CD14-positive monocyte (primary cell): ENCODE data around the gene XPO5. TPM values are rescaled to one million over a fixed set of nuclear protein-coding genes. Genes with fewer than 3 reads are reported as not detected.
A peak's percentile ranks its signal among the peaks of the same experiment; 100 is the strongest.
"Not testable (repeated sequence)": the region's sequence is repeated elsewhere in the genome, so short reads cannot be mapped to it uniquely, and the experiment has no call there.

Source experiments
- DNase-seq, 3 donors: peaks; one replicate each; pipeline ENCODE4 v3.0.0-alpha.2; 2011 to 2022
- H2AFZ ChIP-seq: 2 replicates; pipeline ENCODE4 v1.6.0; 2012; ENCODE audit warnings: mild to moderate bottlenecking, low read depth, low read length, inconsistent platforms; ENCODE audit not compliant: insufficient read depth, poor library complexity, severe bottlenecking
- H3K27ac ChIP-seq, 2 donors: 1 replicate in 1 of 2; 2 replicates in 1 of 2; pipeline ENCODE4 v1.5.1; 2012 to 2013; ENCODE audit warnings: low read length in 2 of 2, control low read depth in 1 of 2, inconsistent platforms in 1 of 2, low read depth in 1 of 2, mild to moderate bottlenecking in 1 of 2
- H3K27me3 ChIP-seq, 2 donors: one replicate each; pipeline versions ENCODE4 v1.6.0 to v1.6.1; 2011 to 2013; ENCODE audit warnings: low read length in 2 of 2; ENCODE audit not compliant: control insufficient read depth in 2 of 2, insufficient read depth in 2 of 2
- H3K36me3 ChIP-seq, 2 donors: replicated peaks in 1 of 2; 1 replicate in 1 of 2; 2 replicates in 1 of 2; pipeline versions ENCODE4 v1.5.1 to v1.6.1; 2012 to 2013; ENCODE audit warnings: low read length in 2 of 2, control low read depth in 1 of 2, inconsistent platforms in 1 of 2, mild to moderate bottlenecking in 1 of 2; ENCODE audit not compliant: insufficient read depth in 2 of 2, control insufficient read depth in 1 of 2
- H3K4me1 ChIP-seq, 2 donors: 1 replicate in 1 of 2; 2 replicates in 1 of 2; pipeline versions ENCODE4 v1.5.1 to v1.6.1; 2012 to 2013; ENCODE audit warnings: low read length in 2 of 2, control low read depth in 1 of 2, inconsistent platforms in 1 of 2, mild to moderate bottlenecking in 1 of 2, moderate library complexity in 1 of 2; ENCODE audit not compliant: insufficient read depth in 2 of 2, control insufficient read depth in 1 of 2
- H3K4me2 ChIP-seq: replicated peaks from 2 replicates; pipeline ENCODE3; 2012; ENCODE audit warnings: low read length, moderate library complexity, mild to moderate bottlenecking; ENCODE audit not compliant: poor library complexity, severe bottlenecking; ENCODE audit errors: extremely low read depth
- H3K4me3 ChIP-seq, 3 experiments: fragments of 200-600 bp in 1 of 3; sonication (generic) in 1 of 3; replicated peaks in 1 of 3; 1 replicate in 2 of 3; 2 replicates in 1 of 3; pipeline ENCODE4 v1.5.1; 2011 to 2013; ENCODE audit warnings: low read length in 3 of 3, mild to moderate bottlenecking in 3 of 3, control low read depth in 2 of 3, low read depth in 2 of 3, inconsistent platforms in 1 of 3, moderate library complexity in 1 of 3
- H3K79me2 ChIP-seq: 2 replicates; pipeline ENCODE4 v1.6.0; 2012; ENCODE audit warnings: mild to moderate bottlenecking, control low read depth, inconsistent platforms, low read length, moderate library complexity; ENCODE audit not compliant: insufficient read depth
- H3K9ac ChIP-seq: 2 replicates; pipeline ENCODE4 v1.6.0; 2017; ENCODE audit warnings: low read length, mild to moderate bottlenecking; ENCODE audit not compliant: insufficient read depth, poor library complexity, severe bottlenecking
- H3K9me3 ChIP-seq, 2 donors: replicated peaks in 1 of 2; 1 replicate in 1 of 2; 2 replicates in 1 of 2; pipeline versions ENCODE4 v1.5.1 to v1.6.1; 2012 to 2013; ENCODE audit warnings: low read length in 2 of 2, control low read depth in 1 of 2; ENCODE audit not compliant: control insufficient read depth in 1 of 2, insufficient read depth in 1 of 2
- H4K20me1 ChIP-seq: 2 replicates; pipeline ENCODE4 v1.6.0; 2012; ENCODE audit warnings: mild to moderate bottlenecking, low read length, control low read depth, moderate library complexity; ENCODE audit not compliant: insufficient read depth
- H3K27ac Mint-ChIP-seq, 7 donors: one replicate each; pipeline ENCODE4 v1.8.0; 2020; ENCODE audit warnings: mild to moderate bottlenecking in 7 of 7, mixed read lengths in 7 of 7, moderate library complexity in 6 of 7, inconsistent platforms in 2 of 7
- H3K27me3 Mint-ChIP-seq, 3 donors: one replicate each; pipeline ENCODE4 v1.8.0; 2021 to 2022; ENCODE audit warnings: low read depth in 3 of 3, mild to moderate bottlenecking in 3 of 3, mixed read lengths in 3 of 3, moderate library complexity in 3 of 3, inconsistent platforms in 1 of 3
- H3K36me3 Mint-ChIP-seq, 2 donors: one replicate each; pipeline ENCODE4 v1.8.0; 2020; ENCODE audit warnings: mixed read lengths in 2 of 2, inconsistent platforms in 1 of 2, mild to moderate bottlenecking in 1 of 2
- H3K4me1 Mint-ChIP-seq: one replicate; pipeline ENCODE4 v1.8.0; 2020; ENCODE audit warnings: mild to moderate bottlenecking, mixed read lengths
- H3K4me3 Mint-ChIP-seq, 2 donors: one replicate each; pipeline ENCODE4 v1.8.0; 2020; ENCODE audit warnings: mild to moderate bottlenecking in 2 of 2, mixed read lengths in 2 of 2, moderate library complexity in 1 of 2
- H3K9me3 Mint-ChIP-seq, 7 donors: one replicate each; pipeline ENCODE4 v1.8.0; 2020 to 2022; ENCODE audit warnings: mixed read lengths in 7 of 7, mild to moderate bottlenecking in 6 of 7, moderate library complexity in 6 of 7, inconsistent platforms in 2 of 7
- WGBS: methylation state at CpG from one replicate; pipeline ENCODE4 v1.1.5; 2013; ENCODE audit warnings: missing lambda C conversion rate; ENCODE audit not compliant: insufficient coverage; 5-methylcytosine and 5-hydroxymethylcytosine counted together
- intact Hi-C, 2 donors: fragments of 100-400 bp; cut with micrococcal nuclease; formaldehyde crosslinking; loops; one replicate each; pipeline versions ENCODE4 v1.15.0 to v1.15.1; 2023
- polyA plus RNA-seq, 3 donors: library from polyadenylated mRNA; depleted of rRNA in 1 of 3; unstranded in 2 of 3; stranded (reverse) in 1 of 3; fragments of 300-500 nt in 2 of 3; fragments of >200 nt in 1 of 3; fragmentation: Illumina TruSeq in 2 of 3; gene quantifications; 1 replicate in 2 of 3; 2 replicates in 1 of 3; pipeline ENCODE4 v1.2.3, GENCODE V29; 2012 to 2021
- TF ChIP-seq, protein P1 (sequence below): fragments of 200-600 bp; IDR thresholded peaks from one replicate; pipeline ENCODE4 v1.8.0; 2022; ENCODE audit warnings: antibody characterized with exemption, mild to moderate bottlenecking

XPO5 gene
- polyA plus RNA-seq, 3 donors = 8.0 to 17.5 (median 13.8) TPM

DNA sequence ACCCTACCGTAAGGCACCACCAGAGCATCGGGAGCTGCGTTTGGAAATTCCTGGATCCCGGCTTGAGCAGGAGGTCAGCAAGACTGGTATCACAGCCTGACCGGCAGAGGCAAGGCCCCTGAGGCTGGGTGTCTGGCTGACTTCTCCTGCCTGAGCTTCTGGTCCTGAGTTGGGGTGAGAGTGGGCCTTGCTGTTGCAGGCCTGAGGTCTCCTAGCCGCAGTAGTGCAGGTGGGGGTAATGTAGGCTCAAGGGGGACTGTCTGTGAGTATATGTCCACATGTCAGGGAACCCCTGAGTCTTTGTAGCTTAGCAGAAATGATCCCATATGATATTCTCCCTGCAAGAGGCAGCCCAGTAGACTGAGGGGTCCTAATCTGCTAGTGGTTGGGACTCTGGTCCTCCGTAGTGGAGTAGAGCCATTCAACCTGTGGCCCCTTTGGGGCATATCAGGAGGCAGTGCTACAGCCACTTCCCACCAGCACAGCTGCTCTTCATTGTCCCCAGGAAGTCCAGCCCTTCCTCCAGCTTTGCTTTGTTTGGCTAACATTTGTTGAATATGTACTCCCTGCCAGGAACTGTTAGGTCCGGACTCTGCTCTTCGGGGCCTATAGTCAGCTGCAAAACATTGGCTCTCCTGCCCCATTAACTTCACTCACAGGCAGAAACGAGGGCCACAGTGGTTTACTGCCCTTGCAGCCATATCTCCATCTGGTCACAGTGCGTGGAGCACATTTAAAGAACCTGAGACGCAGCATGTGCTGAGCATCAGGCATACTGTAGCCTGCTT is 76.6 kb downstream of the XPO5 start:
- H3K36me3 ChIP-seq = peaks cover 63 to 85% of the 10 kb centered on the region in 2 donors
- no peaks in the 10 kb centered on the region for H3K79me2 ChIP-seq
- no peak for DNase-seq
- no peaks in the 10 kb centered on the region for H3K9me3 ChIP-seq
- H3K36me3 Mint-ChIP-seq = peaks cover 70 to 71% of the 10 kb centered on the region in 2 donors
- H3K27ac Mint-ChIP-seq = peak overlapping the region in 2 of 7 donors; percentile 8 to 68
- H3K9ac ChIP-seq = no peak overlapping the region
- peaks cover 0 to 4% (median 1%) of the 10 kb centered on the region in 3 donors for H3K27me3 Mint-ChIP-seq
- no peak overlapping the region for H2AFZ ChIP-seq
- H3K4me1 ChIP-seq = no peaks in the 10 kb centered on the region
- WGBS = 97% methylated on average over 10 of the region's 12 CpGs
- no peak overlapping the region for H3K4me3 Mint-ChIP-seq
- peaks cover 8% of the 10 kb centered on the region for H3K4me1 Mint-ChIP-seq
- H3K9me3 Mint-ChIP-seq = no peaks in the 10 kb centered on the region
- no peak overlapping the region for H3K4me3 ChIP-seq
- no peaks in the 10 kb centered on the region for H3K27me3 ChIP-seq
- H3K4me2 ChIP-seq = no peak overlapping the region
- H3K27ac ChIP-seq = no peak overlapping the region
- TF ChIP-seq, protein P1, sequence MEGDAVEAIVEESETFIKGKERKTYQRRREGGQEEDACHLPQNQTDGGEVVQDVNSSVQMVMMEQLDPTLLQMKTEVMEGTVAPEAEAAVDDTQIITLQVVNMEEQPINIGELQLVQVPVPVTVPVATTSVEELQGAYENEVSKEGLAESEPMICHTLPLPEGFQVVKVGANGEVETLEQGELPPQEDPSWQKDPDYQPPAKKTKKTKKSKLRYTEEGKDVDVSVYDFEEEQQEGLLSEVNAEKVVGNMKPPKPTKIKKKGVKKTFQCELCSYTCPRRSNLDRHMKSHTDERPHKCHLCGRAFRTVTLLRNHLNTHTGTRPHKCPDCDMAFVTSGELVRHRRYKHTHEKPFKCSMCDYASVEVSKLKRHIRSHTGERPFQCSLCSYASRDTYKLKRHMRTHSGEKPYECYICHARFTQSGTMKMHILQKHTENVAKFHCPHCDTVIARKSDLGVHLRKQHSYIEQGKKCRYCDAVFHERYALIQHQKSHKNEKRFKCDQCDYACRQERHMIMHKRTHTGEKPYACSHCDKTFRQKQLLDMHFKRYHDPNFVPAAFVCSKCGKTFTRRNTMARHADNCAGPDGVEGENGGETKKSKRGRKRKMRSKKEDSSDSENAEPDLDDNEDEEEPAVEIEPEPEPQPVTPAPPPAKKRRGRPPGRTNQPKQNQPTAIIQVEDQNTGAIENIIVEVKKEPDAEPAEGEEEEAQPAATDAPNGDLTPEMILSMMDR = no peak
- peaks cover 12% of the 10 kb centered on the region for H4K20me1 ChIP-seq
- intact Hi-C loops = no loop called here

- H4K20me1 ChIP-seq = peaks cover 19% of the 10 kb centered on the region
- H3K9ac ChIP-seq, H3K4me2 ChIP-seq, H3K27me3 Mint-ChIP-seq, H3K4me1 ChIP-seq, H3K4me3 Mint-ChIP-seq, H3K27me3 ChIP-seq, H3K27ac ChIP-seq, H3K27ac Mint-ChIP-seq, H3K9me3 ChIP-seq, H3K4me1 Mint-ChIP-seq, H3K79me2 ChIP-seq, DNase-seq, intact Hi-C loops, H2AFZ ChIP-seq, H3K9me3 Mint-ChIP-seq, H3K4me3 ChIP-seq: not testable (repeated sequence)
- 100% methylated on average over 5 of the region's 5 CpGs for WGBS
- peaks cover 61 to 85% of the 10 kb centered on the region in 2 donors for H3K36me3 ChIP-seq
- peaks cover 64 to 65% of the 10 kb centered on the region in 2 donors for H3K36me3 Mint-ChIP-seq
These were observed 77.5 kb downstream of the XPO5 start for GRCh38 chr6:43498291-43498690.
